ENCODE results near the gene CEP120.
"Not testable (repeated sequence)": the region's sequence is repeated elsewhere in the genome, so short reads cannot be mapped to it uniquely, and the experiment has no call there.

Gene CEP120

DNA sequence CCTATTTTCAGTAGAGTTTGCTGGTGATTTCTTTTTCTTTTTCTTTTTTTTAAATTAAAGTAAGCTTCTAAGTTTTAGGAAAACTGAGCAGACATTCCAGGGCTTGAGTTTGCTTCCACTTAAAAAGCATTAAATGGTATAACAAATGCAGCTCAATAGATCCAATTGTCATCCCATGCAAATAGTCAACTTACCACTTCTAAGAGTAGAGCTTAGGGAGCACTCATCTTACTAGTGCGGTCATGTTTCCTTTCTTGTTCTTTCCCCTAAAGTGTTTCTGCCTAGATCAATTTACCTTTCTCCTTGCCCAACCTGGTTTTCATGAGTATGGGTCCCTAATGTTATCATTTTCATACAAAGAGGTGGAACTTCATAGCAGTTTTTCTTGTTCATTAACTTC lies 13.0 kb upstream of the CEP120 start:
- no peaks in the 10 kb centered on the region for H3K36me3 ChIP-seq (ENCODE audit: control insufficient read depth, insufficient read depth, low read length)
- H3K4me3 ChIP-seq (ENCODE audit: low read length) = no peak overlapping the region
- no peak overlapping the region for H3K27ac ChIP-seq (ENCODE audit: low read depth, low read length)
- no peak overlapping the region for H3K4ac ChIP-seq (ENCODE audit: low read depth, low read length)
- H3K4me1 ChIP-seq (ENCODE audit: control insufficient read depth, low read depth, low read length) = no peaks in the 10 kb centered on the region
- no peaks in the 10 kb centered on the region for H3K27me3 ChIP-seq (ENCODE audit: insufficient read depth, low read length, poor library complexity)
- H3K56ac ChIP-seq (ENCODE audit: low read length) = no peak overlapping the region
- no peaks in the 10 kb centered on the region for H3K79me1 ChIP-seq (ENCODE audit: low read length)
- no peak overlapping the region for H3K18ac ChIP-seq (ENCODE audit: low read length)
- WGBS (ENCODE audit: extremely low coverage, insufficient coverage, low lambda C conversion rate) = no CpG with 5 or more reads among the region's 1 CpG
- H4K5ac ChIP-seq (ENCODE audit: low read length) = no peak overlapping the region
- DNase-seq = no peak
- no peak overlapping the region for H3K4me2 ChIP-seq (ENCODE audit: low read length)
- no peak overlapping the region for H3K9ac ChIP-seq (ENCODE audit: low read length)
- H3K79me2 ChIP-seq (ENCODE audit: control insufficient read depth, insufficient read depth, low read length) = no peaks in the 10 kb centered on the region
- no peak overlapping the region for H2BK5ac ChIP-seq (ENCODE audit: low read length)
- no peak overlapping the region for H3K23ac ChIP-seq (ENCODE audit: low read length)
- H2BK120ac ChIP-seq (ENCODE audit: low read depth, low read length) = no peak overlapping the region
- no peak overlapping the region for H2AK5ac ChIP-seq (ENCODE audit: low read length)
- H4K8ac ChIP-seq (ENCODE audit: low read depth, low read length) = peak overlapping the region; percentile 28
- no peak overlapping the region for H2BK15ac ChIP-seq (replicated peaks; ENCODE audit: low read depth)

DNA sequence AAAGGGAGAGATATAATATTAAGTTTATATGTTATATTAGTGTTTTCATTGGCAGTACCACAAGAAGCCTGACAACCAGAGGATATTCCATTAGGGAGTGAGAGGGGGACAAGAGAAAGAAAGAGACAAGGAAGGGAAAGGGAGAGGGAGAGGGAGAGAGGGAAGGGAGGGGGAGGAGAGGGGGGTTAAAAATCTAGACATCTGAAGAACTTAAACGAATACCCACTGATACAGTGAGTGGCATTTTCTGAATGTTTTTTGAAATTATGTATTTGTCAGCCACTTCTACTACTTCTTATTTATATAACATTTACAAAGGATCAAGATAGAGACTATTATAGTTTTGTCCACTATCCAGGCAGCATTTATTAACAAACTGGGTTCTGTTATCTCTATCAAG lies 11.6 kb upstream of the CEP120 start:
- Histone ChIP-seq H3K18ac (ENCODE audit: low read length) (no peak overlapping the region), H3K36me3 (ENCODE audit: control insufficient read depth, insufficient read depth, low read length) (no peaks in the 10 kb centered on the region), H3K9ac (ENCODE audit: low read length) (no peak overlapping the region), H3K56ac (ENCODE audit: low read length) (no peak overlapping the region), H2BK120ac (ENCODE audit: low read depth, low read length) (no peak overlapping the region), H2BK15ac (replicated peaks; ENCODE audit: low read depth) (no peak overlapping the region), H3K4ac (ENCODE audit: low read depth, low read length) (no peak overlapping the region), H2AK5ac (ENCODE audit: low read length) (no peak overlapping the region), H2BK5ac (ENCODE audit: low read length) (no peak overlapping the region), H3K27me3 (ENCODE audit: insufficient read depth, low read length, poor library complexity) (no peaks in the 10 kb centered on the region), H3K4me1 (ENCODE audit: control insufficient read depth, low read depth, low read length) (no peaks in the 10 kb centered on the region), H4K8ac (ENCODE audit: low read depth, low read length) (no peak overlapping the region), H3K4me3 (ENCODE audit: low read length) (no peak overlapping the region), H3K79me1 (ENCODE audit: low read length) (no peaks in the 10 kb centered on the region), H3K4me2 (ENCODE audit: low read length) (no peak overlapping the region), H3K27ac (ENCODE audit: low read depth, low read length) (no peak overlapping the region), H3K79me2 (ENCODE audit: control insufficient read depth, insufficient read depth, low read length) (no peaks in the 10 kb centered on the region), H4K5ac (ENCODE audit: low read length) (no peak overlapping the region), H3K23ac (ENCODE audit: low read length) (no peak overlapping the region)
- no peak for DNase-seq
- WGBS (ENCODE audit: extremely low coverage, insufficient coverage, low lambda C conversion rate) = no CpG with 5 or more reads among the region's 1 CpG

- Histone ChIP-seq H3K4me2 (ENCODE audit: low read length) (no peak overlapping the region), H3K4ac (ENCODE audit: low read depth, low read length) (no peak overlapping the region)
Observed at GRCh38 chr5:123433596-123433995, 10.4 kb upstream of the CEP120 start.

GRCh38 chr5:123430441-123430840 lies 7.2 kb upstream of the CEP120 start:
- WGBS (ENCODE audit: extremely low coverage, insufficient coverage, low lambda C conversion rate) = no CpG with 5 or more reads among the region's 32 CpGs
- H3K79me1 ChIP-seq (ENCODE audit: low read length); H3K23ac ChIP-seq (ENCODE audit: low read length); H4K8ac ChIP-seq (ENCODE audit: low read depth, low read length); H4K5ac ChIP-seq (ENCODE audit: low read length); H3K4me1 ChIP-seq (ENCODE audit: control insufficient read depth, low read depth, low read length); H3K9ac ChIP-seq (ENCODE audit: low read length); H3K79me2 ChIP-seq (ENCODE audit: control insufficient read depth, insufficient read depth, low read length); H2BK120ac ChIP-seq (ENCODE audit: low read depth, low read length); H3K56ac ChIP-seq (ENCODE audit: low read length); H3K4me2 ChIP-seq (ENCODE audit: low read length); H2AK5ac ChIP-seq (ENCODE audit: low read length); H3K4ac ChIP-seq (ENCODE audit: low read depth, low read length); H3K18ac ChIP-seq (ENCODE audit: low read length); H3K36me3 ChIP-seq (ENCODE audit: control insufficient read depth, insufficient read depth, low read length); H2BK5ac ChIP-seq (ENCODE audit: low read length); H3K27ac ChIP-seq (ENCODE audit: low read depth, low read length); DNase-seq; H2BK15ac ChIP-seq (replicated peaks; ENCODE audit: low read depth); H3K27me3 ChIP-seq (ENCODE audit: insufficient read depth, low read length, poor library complexity); H3K4me3 ChIP-seq (ENCODE audit: low read length): not testable (repeated sequence)

More at GRCh38 chr5:123433596-123433995, 10.4 kb upstream of the CEP120 start:
- H3K4me3 ChIP-seq (ENCODE audit: low read length) = no peak overlapping the region
- no peaks in the 10 kb centered on the region for H3K36me3 ChIP-seq (ENCODE audit: control insufficient read depth, insufficient read depth, low read length)
- H2BK120ac ChIP-seq (ENCODE audit: low read depth, low read length) = no peak overlapping the region
- no peaks in the 10 kb centered on the region for H3K79me1 ChIP-seq (ENCODE audit: low read length)
- no peaks in the 10 kb centered on the region for H3K79me2 ChIP-seq (ENCODE audit: control insufficient read depth, insufficient read depth, low read length)
- H2BK5ac ChIP-seq (ENCODE audit: low read length) = no peak overlapping the region
- no peaks in the 10 kb centered on the region for H3K27me3 ChIP-seq (ENCODE audit: insufficient read depth, low read length, poor library complexity)
- no peak overlapping the region for H4K5ac ChIP-seq (ENCODE audit: low read length)
- no peak overlapping the region for H2AK5ac ChIP-seq (ENCODE audit: low read length)
- no CpG with 5 or more reads among the region's 2 CpGs for WGBS (ENCODE audit: extremely low coverage, insufficient coverage, low lambda C conversion rate)
- no peak overlapping the region for H3K18ac ChIP-seq (ENCODE audit: low read length)
- H2BK15ac ChIP-seq (replicated peaks; ENCODE audit: low read depth) = no peak overlapping the region
- DNase-seq = no peak
- H3K23ac ChIP-seq (ENCODE audit: low read length) = no peak overlapping the region
- H3K4me1 ChIP-seq (ENCODE audit: control insufficient read depth, low read depth, low read length) = no peaks in the 10 kb centered on the region
- H3K56ac ChIP-seq (ENCODE audit: low read length) = no peak overlapping the region
- H3K9ac ChIP-seq (ENCODE audit: low read length) = no peak overlapping the region
- H3K27ac ChIP-seq (ENCODE audit: low read depth, low read length) = no peak overlapping the region
- H4K8ac ChIP-seq (ENCODE audit: low read depth, low read length) = no peak overlapping the region

GRCh38 chr5:123429993-123430392 lies 6.8 kb upstream of the CEP120 start:
- H2AK5ac ChIP-seq (ENCODE audit: low read length) = no peak overlapping the region
- H3K4me2 ChIP-seq (ENCODE audit: low read length) = no peak overlapping the region
- no peaks in the 10 kb centered on the region for H3K79me1 ChIP-seq (ENCODE audit: low read length)
- H2BK15ac ChIP-seq (replicated peaks; ENCODE audit: low read depth) = no peak overlapping the region
- no peak overlapping the region for H3K23ac ChIP-seq (ENCODE audit: low read length)
- WGBS (ENCODE audit: extremely low coverage, insufficient coverage, low lambda C conversion rate) = no CpG with 5 or more reads among the region's 2 CpGs
- no peaks in the 10 kb centered on the region for H3K27me3 ChIP-seq (ENCODE audit: insufficient read depth, low read length, poor library complexity)
- H3K9ac ChIP-seq (ENCODE audit: low read length) = no peak overlapping the region
- H3K4me1 ChIP-seq (ENCODE audit: control insufficient read depth, low read depth, low read length) = no peaks in the 10 kb centered on the region
- H4K8ac ChIP-seq (ENCODE audit: low read depth, low read length) = no peak overlapping the region
- H2BK120ac ChIP-seq (ENCODE audit: low read depth, low read length) = no peak overlapping the region
- H3K79me2 ChIP-seq (ENCODE audit: control insufficient read depth, insufficient read depth, low read length) = no peaks in the 10 kb centered on the region
- no peak overlapping the region for H3K18ac ChIP-seq (ENCODE audit: low read length)
- no peak overlapping the region for H2BK5ac ChIP-seq (ENCODE audit: low read length)
- no peak overlapping the region for H4K5ac ChIP-seq (ENCODE audit: low read length)
- no peaks in the 10 kb centered on the region for H3K36me3 ChIP-seq (ENCODE audit: control insufficient read depth, insufficient read depth, low read length)
- no peak overlapping the region for H3K27ac ChIP-seq (ENCODE audit: low read depth, low read length)
- no peak overlapping the region for H3K4ac ChIP-seq (ENCODE audit: low read depth, low read length)
- DNase-seq = no peak
- H3K4me3 ChIP-seq (ENCODE audit: low read length) = no peak overlapping the region
- no peak overlapping the region for H3K56ac ChIP-seq (ENCODE audit: low read length)

DNA sequence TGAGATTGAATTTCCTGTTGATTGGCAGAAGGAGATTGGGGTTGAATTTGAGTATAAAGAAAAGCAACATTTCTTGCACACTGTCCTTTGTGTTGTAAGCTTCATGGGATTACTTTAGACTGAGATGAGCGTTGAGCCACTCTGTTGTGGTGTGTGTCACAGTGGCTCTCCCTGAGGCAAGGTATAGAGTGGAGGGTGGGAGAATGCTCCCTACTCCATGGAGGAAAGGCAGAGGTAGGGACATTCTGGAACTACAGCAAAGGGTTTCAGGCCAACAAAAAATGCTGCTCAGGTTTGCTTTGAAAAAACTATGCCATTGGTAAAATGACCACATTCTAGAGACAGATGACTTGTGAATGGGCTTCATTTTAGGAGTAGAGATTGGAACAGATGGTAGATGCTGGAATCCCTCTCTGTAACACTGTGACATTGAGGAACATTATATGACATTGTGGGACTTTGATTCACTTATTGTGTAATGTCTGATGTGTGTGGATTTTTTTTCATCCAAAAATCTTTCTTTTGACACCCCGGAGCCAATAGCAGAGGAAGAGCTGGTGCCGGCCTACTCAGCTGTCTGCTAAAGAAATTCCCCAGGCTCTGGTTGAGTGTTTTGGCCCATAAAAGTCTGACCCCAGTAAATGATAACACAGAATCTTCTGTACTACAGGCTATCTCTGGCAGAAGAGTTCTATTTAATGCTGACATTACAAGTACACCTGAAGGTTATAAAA lies 6.2 kb upstream of the CEP120 start:
- no peak overlapping the region for H4K8ac ChIP-seq (ENCODE audit: low read depth, low read length)
- no peak overlapping the region for H3K18ac ChIP-seq (ENCODE audit: low read length)
- no peak overlapping the region for H3K27ac ChIP-seq (ENCODE audit: low read depth, low read length)
- no peaks in the 10 kb centered on the region for H3K27me3 ChIP-seq (ENCODE audit: insufficient read depth, low read length, poor library complexity)
- H3K36me3 ChIP-seq (ENCODE audit: control insufficient read depth, insufficient read depth, low read length) = no peaks in the 10 kb centered on the region
- no CpG with 5 or more reads among the region's 3 CpGs for WGBS (ENCODE audit: extremely low coverage, insufficient coverage, low lambda C conversion rate)
- H3K4me2 ChIP-seq (ENCODE audit: low read length) = no peak overlapping the region
- H3K79me1 ChIP-seq (ENCODE audit: low read length) = no peaks in the 10 kb centered on the region
- H2AK5ac ChIP-seq (ENCODE audit: low read length) = no peak overlapping the region
- H3K9ac ChIP-seq (ENCODE audit: low read length) = no peak overlapping the region
- no peaks in the 10 kb centered on the region for H3K79me2 ChIP-seq (ENCODE audit: control insufficient read depth, insufficient read depth, low read length)
- no peak for DNase-seq
- no peak overlapping the region for H3K56ac ChIP-seq (ENCODE audit: low read length)
- no peak overlapping the region for H2BK15ac ChIP-seq (replicated peaks; ENCODE audit: low read depth)
- H3K23ac ChIP-seq (ENCODE audit: low read length) = no peak overlapping the region
- no peak overlapping the region for H3K4me3 ChIP-seq (ENCODE audit: low read length)
- H2BK5ac ChIP-seq (ENCODE audit: low read length) = no peak overlapping the region
- H2BK120ac ChIP-seq (ENCODE audit: low read depth, low read length) = no peak overlapping the region
- H3K4ac ChIP-seq (ENCODE audit: low read depth, low read length) = no peak overlapping the region
- H3K4me1 ChIP-seq (ENCODE audit: control insufficient read depth, low read depth, low read length) = no peaks in the 10 kb centered on the region
- no peak overlapping the region for H4K5ac ChIP-seq (ENCODE audit: low read length)

Data from mesendoderm (in vitro differentiated cells).